IMR-90 (cell line): ENCODE results near the gene ARHGAP23. TPM values are rescaled to one million over a fixed set of nuclear protein-coding genes. Genes with fewer than 3 reads are reported as not detected.
A peak's percentile ranks its signal among the peaks of the same experiment; 100 is the strongest.

Experiments used
- ATAC-seq: fragments of 200-7000 bp; cut with Tn5 transposase; 2 replicates; pipeline ENCODE4 v1.9.1; 2020; ENCODE audit warnings: low read depth, mild to moderate bottlenecking, moderate library complexity
- BruUV-seq: library from RNA; stranded (reverse); fragments of 400-500 nt; replicated peaks from 2 replicates; lab custom pipeline; 2021; lab: Mats Ljungman, UMichigan
- CTCF ChIA-PET: fragments of 300-600 bp; formaldehyde crosslinking; extraction: SDS; loops from one replicate; lab custom pipeline; 2021; ENCODE audit warnings: antibody characterized with exemption; lab: Yijun Ruan, JAX
- POLR2A ChIA-PET: fragments of 300-600 bp; sonication (Branson Sonifier 250); formaldehyde crosslinking; loops from one replicate; lab custom pipeline; 2022; ENCODE audit warnings: antibody characterized with exemption; ENCODE audit not compliant: unreplicated experiment; lab: Charles Lee
- DNase-seq: peaks from one replicate; pipeline ENCODE4 v3.0.0; 2013
- H2AFZ ChIP-seq: replicated peaks from 2 replicates; pipeline ENCODE3; 2013; ENCODE audit warnings: low read length, mild to moderate bottlenecking; ENCODE audit not compliant: poor library complexity
- H2AK5ac ChIP-seq: 2 replicates; pipeline ENCODE4 v1.6.1; 2013; ENCODE audit warnings: low read depth, low read length, inconsistent platforms
- H2AK9ac ChIP-seq: replicated peaks from 2 replicates; pipeline ENCODE3; 2013; ENCODE audit warnings: mild to moderate bottlenecking, low read depth, low read length, moderate library complexity; ENCODE audit not compliant: poor library complexity
- H2BK120ac ChIP-seq: 2 replicates; pipeline ENCODE4 v1.6.1; 2013; ENCODE audit warnings: low read depth, low read length, inconsistent platforms
- H2BK15ac ChIP-seq: 3 replicates; pipeline ENCODE4 v1.6.1; 2013; ENCODE audit warnings: low read depth, low read length, inconsistent platforms
- H2BK20ac ChIP-seq: 2 replicates; pipeline ENCODE4 v1.6.1; 2013; ENCODE audit warnings: low read depth, mild to moderate bottlenecking, inconsistent platforms, low read length, moderate library complexity
- H2BK5ac ChIP-seq: 2 replicates; pipeline ENCODE4 v1.6.1; 2013; ENCODE audit warnings: mild to moderate bottlenecking, low read depth, low read length, inconsistent platforms; ENCODE audit not compliant: poor library complexity, severe bottlenecking
- H3K14ac ChIP-seq: replicated peaks from 2 replicates; pipeline ENCODE4 v1.6.1; 2013; ENCODE audit warnings: low read depth, low read length, inconsistent platforms
- H3K18ac ChIP-seq: 2 replicates; pipeline ENCODE4 v1.6.1; 2013; ENCODE audit warnings: low read depth, low read length, control low read depth
- H3K23ac ChIP-seq: 2 replicates; pipeline ENCODE4 v1.6.1; 2013; ENCODE audit warnings: low read depth, low read length, inconsistent platforms
- H3K27ac ChIP-seq: 2 replicates; pipeline ENCODE4 v1.5.1; 2013; ENCODE audit warnings: mild to moderate bottlenecking, control low read depth, low read length; ENCODE audit not compliant: insufficient read depth
- H3K27me3 ChIP-seq: 2 replicates; pipeline ENCODE4 v1.6.1; 2013; ENCODE audit warnings: low read length; ENCODE audit not compliant: control insufficient read depth, insufficient read depth
- H3K36me3 ChIP-seq: 2 replicates; pipeline ENCODE4 v1.6.1; 2013; ENCODE audit warnings: low read length, mixed read lengths; ENCODE audit not compliant: control insufficient read depth, insufficient read depth
- H3K4ac ChIP-seq: 2 replicates; pipeline ENCODE4 v1.6.1; 2013; ENCODE audit warnings: low read depth, low read length, inconsistent platforms
- H3K4me1 ChIP-seq: 2 replicates; pipeline ENCODE4 v1.6.1; 2013; ENCODE audit warnings: low read length, mixed read lengths; ENCODE audit not compliant: control insufficient read depth, insufficient read depth
- H3K4me2 ChIP-seq: 2 replicates; pipeline ENCODE4 v1.6.1; 2013; ENCODE audit warnings: low read depth, mild to moderate bottlenecking, control low read depth, low read length, moderate library complexity
- H3K4me3 ChIP-seq: 2 replicates; pipeline ENCODE4 v1.5.1; 2013; ENCODE audit warnings: low read depth, mild to moderate bottlenecking, control low read depth, low read length, moderate library complexity; ENCODE audit not compliant: insufficient read depth
- H3K56ac ChIP-seq: 2 replicates; pipeline ENCODE4 v1.6.1; 2013; ENCODE audit warnings: low read length, inconsistent platforms; ENCODE audit not compliant: insufficient read depth; ENCODE audit errors: extremely low read depth
- H3K79me1 ChIP-seq, 2 experiments: 2 replicates each; pipeline ENCODE4 v1.6.1; 2013; ENCODE audit warnings: low read length in 2 of 2, inconsistent platforms in 1 of 2, low read depth in 1 of 2
- H3K9ac ChIP-seq: 2 replicates; pipeline ENCODE4 v1.6.1; 2013; ENCODE audit warnings: low read depth, low read length, control low read depth
- H3K9me1 ChIP-seq: 2 replicates; pipeline ENCODE4 v1.6.1; 2013; ENCODE audit warnings: low read length, inconsistent platforms; ENCODE audit not compliant: insufficient read depth
- H3K9me3 ChIP-seq: 2 replicates; pipeline ENCODE4 v1.6.1; 2013; ENCODE audit warnings: low read length; ENCODE audit not compliant: control insufficient read depth, insufficient read depth
- H4K20me1 ChIP-seq: 2 replicates; pipeline ENCODE4 v1.6.1; 2013; ENCODE audit warnings: low read length, inconsistent platforms; ENCODE audit not compliant: insufficient read depth
- H4K5ac ChIP-seq: 2 replicates; pipeline ENCODE4 v1.6.1; 2013; ENCODE audit warnings: mild to moderate bottlenecking, low read depth, low read length, control low read depth
- H4K8ac ChIP-seq, 2 experiments: 2 replicates each; pipeline ENCODE4 v1.6.1; 2013; ENCODE audit warnings: low read depth in 2 of 2, low read length in 2 of 2, control low read depth in 1 of 2, inconsistent platforms in 1 of 2
- H4K91ac ChIP-seq: 2 replicates; pipeline ENCODE4 v1.6.1; 2013; ENCODE audit warnings: low read depth, low read length, inconsistent platforms; ENCODE audit not compliant: insufficient read depth
- BHLHE40 ChIP-seq: fragments of 150-350 bp; IDR thresholded peaks from 2 replicates; pipeline ENCODE4 v1.6.1; 2016; ENCODE audit warnings: mild to moderate bottlenecking, low read depth, low read length
- CEBPB ChIP-seq: IDR thresholded peaks from 2 replicates; pipeline ENCODE4 v1.6.1; 2012; ENCODE audit warnings: low read depth, low read length, improper control_type of control experiment
- CHD1 ChIP-seq: IDR thresholded peaks from 2 replicates; pipeline ENCODE4 v1.6.1; 2012; ENCODE audit warnings: low read depth, low read length, improper control_type of control experiment
- CTCF ChIP-seq: conservative IDR thresholded peaks from 2 replicates; pipeline ENCODE4 v1.5.1; 2012; ENCODE audit warnings: mild to moderate bottlenecking, low read depth, low read length, improper control_type of control experiment
- ELK1 ChIP-seq: fragments of 150-350 bp; IDR thresholded peaks from 2 replicates; pipeline ENCODE4 v1.6.1; 2016; ENCODE audit warnings: low read depth, mild to moderate bottlenecking, low read length, moderate library complexity, borderline replicate concordance
- FOS ChIP-seq: fragments of 150-350 bp; IDR thresholded peaks from 2 replicates; pipeline ENCODE4 v1.6.1; 2016; ENCODE audit warnings: low read depth, low read length
- MAFK ChIP-seq: IDR thresholded peaks from 2 replicates; pipeline ENCODE4 v1.6.1; 2012; ENCODE audit warnings: low read depth, low read length, improper control_type of control experiment
- MAZ ChIP-seq: IDR thresholded peaks from 2 replicates; pipeline ENCODE4 v1.6.1; 2012; ENCODE audit warnings: low read depth, mild to moderate bottlenecking, low read length, improper control_type of control experiment, moderate library complexity, borderline replicate concordance
- MXI1 ChIP-seq: IDR thresholded peaks from 2 replicates; pipeline ENCODE4 v1.6.1; 2012; ENCODE audit warnings: low read depth, mild to moderate bottlenecking, low read length, moderate library complexity, borderline replicate concordance
- NFE2L2 ChIP-seq: fragments of 150-350 bp; IDR thresholded peaks from 2 replicates; pipeline ENCODE4 v1.6.1; 2016; ENCODE audit warnings: low read depth, mild to moderate bottlenecking, low read length
- RAD21 ChIP-seq: IDR thresholded peaks from 2 replicates; pipeline ENCODE4 v1.6.1; 2012; ENCODE audit warnings: low read length, improper control_type of control experiment
- RCOR1 ChIP-seq: IDR thresholded peaks from 2 replicates; pipeline ENCODE4 v1.6.1; 2012; ENCODE audit warnings: mild to moderate bottlenecking, low read length, improper control_type of control experiment; ENCODE audit not compliant: insufficient replicate concordance
- SMC3 ChIP-seq: fragments of 150-350 bp; IDR thresholded peaks from 2 replicates; pipeline ENCODE4 v1.6.1; 2016; ENCODE audit warnings: low read depth, mild to moderate bottlenecking, antibody characterized with exemption, low read length, moderate library complexity
- USF2 ChIP-seq: fragments of 150-350 bp; IDR thresholded peaks from 2 replicates; pipeline ENCODE4 v1.6.1; 2017; ENCODE audit warnings: mild to moderate bottlenecking, antibody characterized with exemption, low read length, low read depth
- WGBS, 2 experiments: methylation state at CpG; one replicate each; pipeline versions ENCODE4 v1.1.5 to v1.1.7; 2013; ENCODE audit warnings: missing lambda C conversion rate in 2 of 2; ENCODE audit not compliant: insufficient read length in 1 of 2; ENCODE audit errors: extremely low coverage in 2 of 2; 5-methylcytosine and 5-hydroxymethylcytosine counted together
- dilution Hi-C: fragments of 300-500 bp; cut with HindIII; formaldehyde crosslinking; loops from one replicate; pipeline ENCODE4 v1.14.3; 2018; ENCODE audit warnings: low sequenced_read_pairs; ENCODE audit not compliant: unreplicated experiment
- in situ Hi-C: fragments of 300-500 bp; cut with MboI; formaldehyde crosslinking; loops from 3 replicates; pipeline ENCODE4 v1.14.3; 2019; ENCODE audit warnings: low sequenced_read_pairs, inconsistent platforms, mixed read lengths
- intact Hi-C: fragments of 100-400 bp; cut with micrococcal nuclease; formaldehyde crosslinking; loops from 2 replicates; pipeline ENCODE4 v1.10.0; 2022
- polyA plus RNA-seq, 3 experiments: library from polyadenylated mRNA; depleted of rRNA; stranded (reverse); fragments of >200 nt; gene quantifications; 2 replicates each; pipeline ENCODE4 v1.2.3, GENCODE V29; 2012; ENCODE audit warnings: low replicate concordance in 1 of 3
- total RNA-seq: library from RNA; depleted of rRNA; stranded (reverse); fragments of >200 nt; gene quantifications from 2 replicates; pipeline ENCODE4 v1.2.3, GENCODE V29; 2012

The ARHGAP23 gene
- total and polyA plus RNA-seq, 2 of the 4 experiments (the other 2 are of a cell fraction), result 9.3 to 43.3 TPM

- ChIA-PET CTCF (interaction anchor here (1.9 kb wide), 1 partner anchor 8 kb away, joined by 6 read pairs; no protein-coding TSS in a partner anchor), POLR2A (no interaction called here)
- no peak for DNase-seq
- Histone ChIP-seq H3K4me1 (peaks cover 24% of the 10 kb centered on the region), H2BK20ac (peak overlapping the region; percentile 83), H3K9me1 (peaks cover 29% of the 10 kb centered on the region), H3K9me3 (no peaks in the 10 kb centered on the region), H3K79me1 (peaks cover 32 to 87% of the 10 kb centered on the region in 2 experiments; a peak in 3 of 4 replicates), H2BK120ac (peak overlapping the region; percentile 92), H3K4me3 (no peak overlapping the region), H2AK9ac (peak overlapping the region; percentile 98), H3K23ac (peak overlapping the region; percentile 86), H4K8ac (peak overlapping the region; percentile 41 to 94), H2AK5ac (peak overlapping the region; percentile 100), H3K4ac (peak overlapping the region; percentile 96), H3K18ac (peak overlapping the region; percentile 74), H3K36me3 (peaks cover 71% of the 10 kb centered on the region), H3K4me2 (peak overlapping the region; percentile 68), H3K56ac (peak overlapping the region; percentile 83), H2BK15ac (peak overlapping the region; percentile 90), H4K91ac (peak overlapping the region; percentile 94), H3K27me3 (no peaks in the 10 kb centered on the region), H4K20me1 (peaks cover 69% of the 10 kb centered on the region), H4K5ac (peak overlapping the region; percentile 70), H2AFZ (peak overlapping the region; percentile 79), H3K27ac (peak overlapping the region; percentile 97), H3K9ac (peak overlapping the region; percentile 70), H2BK5ac (peak overlapping the region; percentile 98), H3K14ac (peak overlapping the region; percentile 94)
- dilution Hi-C loops, result no loop called here
- 56% methylated on average over 1 of the region's 9 CpGs; no CpG with 5 or more reads in 1 of the 2 experiments for WGBS, 2 experiments
- no peak for TF ChIP-seq FOS
- TF ChIP-seq MAFK, result no peak
- no peak for TF ChIP-seq MAZ
- no peak for TF ChIP-seq SMC3
- no peak for TF ChIP-seq BHLHE40
- no peak for TF ChIP-seq USF2
- TF ChIP-seq CTCF, result no peak
- TF ChIP-seq RAD21, result no peak
- TF ChIP-seq MXI1, result no peak
- no peak for TF ChIP-seq CEBPB
- no peak for TF ChIP-seq CHD1
- TF ChIP-seq ELK1, result no peak
- TF ChIP-seq RCOR1, result no peak
- no peak for TF ChIP-seq NFE2L2
- in situ Hi-C loops, result no loop called here
- peak; percentile 36 for ATAC-seq
- intact Hi-C loops, result loop anchor here (2.0 kb wide), 1 partner anchor 13 kb away; no protein-coding TSS in a partner anchor
- BruUV-seq, result no TSS peak
Measured at GRCh38 chr17:38464251-38464722, 36.0 kb downstream of the ARHGAP23 start.
